ENCODE results near the gene HS6ST3.

- no peak for TF ChIP-seq CTCF (IDR thresholded peaks at IDR 0.05 in 4 of 5, conservative IDR thresholded peaks at IDR 0.05 in 1 of 5)
- TF ChIP-seq POLR2A (IDR thresholded peaks at IDR 0.05) = no peak
Observed at GRCh38 chr13:96193728-96194310, 103.9 kb downstream of the HS6ST3 start.
